MM.1S (cell line): ENCODE measurements around the gene YWHAG.

Experiments
- EZH2 ChIP-seq: fragments of 300-600 bp; sonication (generic); optimal IDR thresholded peaks from 2 replicates; pipeline ENCODE3; 2017; ENCODE audit warnings: low read depth, mild to moderate bottlenecking, antibody characterized with exemption, low read length, mixed read lengths
- TF ChIP-seq, protein P1 (sequence below): fragments of 300-600 bp; sonication (generic); IDR thresholded peaks from 2 replicates; pipeline ENCODE4 v1.5.1; 2016; ENCODE audit warnings: antibody characterized with exemption, low read length, mixed read lengths

DNA sequence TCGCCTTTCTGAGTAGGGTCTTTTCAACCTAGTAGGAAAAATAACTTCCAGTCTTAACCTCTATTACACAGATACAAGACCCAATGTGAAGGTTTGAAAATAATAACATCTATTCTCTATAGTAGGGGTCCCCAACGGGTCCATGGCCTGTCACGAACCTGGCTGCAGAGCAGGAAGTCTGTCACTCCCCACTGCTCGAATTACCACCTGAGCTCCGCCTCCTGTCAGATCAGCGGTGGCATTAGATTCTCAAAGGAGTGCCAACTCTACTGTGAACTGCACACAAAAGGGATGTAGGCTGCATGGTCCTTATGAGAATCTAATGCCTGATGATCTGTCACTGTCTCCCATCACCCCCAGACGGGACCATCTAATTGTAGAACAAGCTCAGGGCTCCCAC is 7.4 kb downstream of the YWHAG start:
- TF ChIP-seq EZH2: no peak
- TF ChIP-seq, protein P1, sequence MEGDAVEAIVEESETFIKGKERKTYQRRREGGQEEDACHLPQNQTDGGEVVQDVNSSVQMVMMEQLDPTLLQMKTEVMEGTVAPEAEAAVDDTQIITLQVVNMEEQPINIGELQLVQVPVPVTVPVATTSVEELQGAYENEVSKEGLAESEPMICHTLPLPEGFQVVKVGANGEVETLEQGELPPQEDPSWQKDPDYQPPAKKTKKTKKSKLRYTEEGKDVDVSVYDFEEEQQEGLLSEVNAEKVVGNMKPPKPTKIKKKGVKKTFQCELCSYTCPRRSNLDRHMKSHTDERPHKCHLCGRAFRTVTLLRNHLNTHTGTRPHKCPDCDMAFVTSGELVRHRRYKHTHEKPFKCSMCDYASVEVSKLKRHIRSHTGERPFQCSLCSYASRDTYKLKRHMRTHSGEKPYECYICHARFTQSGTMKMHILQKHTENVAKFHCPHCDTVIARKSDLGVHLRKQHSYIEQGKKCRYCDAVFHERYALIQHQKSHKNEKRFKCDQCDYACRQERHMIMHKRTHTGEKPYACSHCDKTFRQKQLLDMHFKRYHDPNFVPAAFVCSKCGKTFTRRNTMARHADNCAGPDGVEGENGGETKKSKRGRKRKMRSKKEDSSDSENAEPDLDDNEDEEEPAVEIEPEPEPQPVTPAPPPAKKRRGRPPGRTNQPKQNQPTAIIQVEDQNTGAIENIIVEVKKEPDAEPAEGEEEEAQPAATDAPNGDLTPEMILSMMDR: no peak
